IPS-NIHi7 (cell line): ENCODE data around the gene RBM12.

Experiments
- DNase-seq: peaks from one replicate; pipeline ENCODE4 v3.0.0; 2012; ENCODE audit warnings: mixed read lengths; ENCODE audit errors: extremely low spot score

Gene RBM12

DNA sequence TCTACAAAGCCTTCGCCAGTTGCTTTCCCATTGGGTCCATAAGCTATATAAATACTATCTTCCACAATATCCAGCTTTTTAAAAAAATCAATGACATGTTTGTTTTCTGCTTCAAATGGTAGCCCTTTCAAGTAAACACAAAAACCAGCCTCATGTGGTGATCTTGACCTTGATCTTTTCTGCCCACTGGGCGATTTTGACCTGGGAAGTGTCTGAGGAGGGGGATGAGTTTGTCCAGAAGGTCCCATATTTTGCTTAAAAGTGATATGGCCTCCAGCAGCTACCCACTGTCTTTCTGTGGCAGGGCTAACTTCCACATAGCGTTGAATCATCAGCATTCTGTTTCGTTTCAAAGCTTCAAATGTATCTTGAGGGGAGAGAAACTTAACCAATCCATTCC, 10.8 kb downstream of the RBM12 start:
- DNase-seq = no peak

DNA sequence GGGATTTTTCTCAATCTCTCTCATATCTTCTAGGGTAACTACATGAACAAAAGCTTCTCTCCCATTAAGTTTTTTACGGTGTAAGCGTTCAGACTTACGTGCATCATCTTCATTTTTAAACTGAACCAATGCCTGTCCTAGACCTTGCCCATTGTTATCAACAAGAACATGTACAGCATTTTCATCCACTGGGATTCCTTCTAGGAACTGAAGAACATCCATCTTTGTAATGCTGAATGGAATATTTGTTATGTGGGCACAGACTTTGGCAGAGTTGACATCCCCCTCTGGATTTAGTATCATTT, 11.3 kb downstream of the RBM12 start:
- DNase-seq = no peak

DNA sequence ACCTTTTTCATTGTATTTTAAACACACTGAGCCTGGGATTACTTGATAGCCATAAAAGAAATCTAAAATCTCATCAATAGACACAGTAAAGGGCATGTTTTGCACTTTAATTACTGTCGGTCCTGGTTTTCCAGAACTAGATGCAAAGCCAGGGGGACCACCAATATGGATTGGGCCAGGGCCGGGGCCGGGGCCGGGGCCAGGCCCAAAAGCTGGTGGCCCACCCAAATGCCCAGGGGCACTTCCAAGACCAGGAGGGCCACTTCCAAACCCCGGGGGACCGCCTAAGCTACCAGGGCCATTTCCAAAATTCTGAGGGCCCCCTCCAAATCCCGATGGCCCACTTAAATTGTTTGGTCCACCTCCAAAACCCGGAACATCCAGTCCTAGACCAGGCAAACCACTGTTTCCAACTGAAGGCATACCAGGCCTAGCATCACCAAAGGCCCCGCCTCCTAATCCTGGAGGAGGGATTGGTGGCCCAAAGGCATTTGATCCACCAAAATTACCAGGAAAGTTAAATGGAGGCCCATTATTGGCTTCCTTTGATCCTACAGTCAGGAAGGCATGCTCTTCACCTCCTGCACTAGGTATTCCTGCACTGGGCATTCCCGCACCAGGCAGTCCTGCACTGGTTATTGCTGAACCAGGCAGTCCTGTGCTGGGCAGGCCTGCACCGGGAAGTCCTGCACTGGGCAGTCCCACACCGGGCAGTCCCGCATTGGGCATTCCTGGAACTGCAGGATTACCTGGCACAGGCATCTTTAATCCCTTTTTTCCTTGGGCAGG, 11.9 kb downstream of the RBM12 start:
- no peak for DNase-seq

DNA sequence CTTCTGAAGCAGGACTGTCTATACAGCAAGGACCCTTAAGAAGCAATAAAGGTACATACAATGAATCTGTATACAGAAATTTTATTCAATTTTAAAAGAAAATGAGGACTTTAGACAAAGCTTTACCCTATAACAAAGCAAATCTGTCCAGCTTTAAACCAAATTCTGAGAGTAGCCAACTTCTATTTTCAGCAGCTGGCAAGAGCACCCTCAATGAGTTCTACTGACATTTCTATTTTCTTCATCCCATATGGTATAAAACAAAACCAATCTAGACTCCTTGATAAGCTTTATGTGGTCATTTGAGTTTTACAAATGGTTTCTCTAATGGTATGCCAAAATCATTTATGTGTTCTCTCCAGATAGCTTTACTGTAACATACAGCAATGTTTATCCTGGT, 12.7 kb downstream of the RBM12 start:
- DNase-seq = no peak

DNA sequence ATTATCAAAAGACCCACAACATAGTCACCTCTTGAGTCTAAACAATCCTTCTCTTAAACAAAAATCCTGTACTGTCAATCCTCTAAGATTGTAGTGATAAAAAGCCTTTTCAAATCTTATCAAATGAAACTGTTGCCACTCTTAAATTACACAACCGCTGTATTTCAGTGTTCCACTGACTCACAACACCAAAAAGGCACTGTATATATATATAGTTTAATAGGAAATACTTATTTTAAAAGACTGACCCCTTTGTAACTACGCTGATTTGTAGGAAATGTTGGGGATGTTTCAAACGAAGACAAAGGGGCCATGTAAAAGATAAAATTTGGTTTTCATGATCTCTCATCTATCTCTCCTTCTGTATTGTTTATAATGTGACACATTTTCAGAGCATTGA, 14.1 kb downstream of the RBM12 start:
- no peak for DNase-seq

DNA sequence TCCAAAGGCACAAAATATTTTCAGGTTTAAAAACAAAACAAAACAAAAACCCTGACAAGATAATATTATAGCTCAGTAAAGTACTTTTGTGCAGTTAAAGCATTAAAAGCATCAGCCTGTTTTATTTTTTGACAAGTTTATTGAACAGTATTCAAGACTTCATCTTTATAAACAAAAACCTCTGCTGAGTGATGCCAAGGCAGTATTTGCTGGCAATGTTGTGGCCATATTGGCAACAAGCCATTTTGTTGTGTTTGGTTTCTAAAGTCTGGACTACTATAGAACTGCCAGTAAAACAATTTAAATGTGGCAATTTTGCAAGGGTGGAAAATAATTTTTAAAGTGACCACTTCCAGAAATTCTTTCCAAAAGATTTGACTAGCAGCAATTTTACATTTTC, 15.9 kb downstream of the RBM12 start:
- DNase-seq = no peak

DNA sequence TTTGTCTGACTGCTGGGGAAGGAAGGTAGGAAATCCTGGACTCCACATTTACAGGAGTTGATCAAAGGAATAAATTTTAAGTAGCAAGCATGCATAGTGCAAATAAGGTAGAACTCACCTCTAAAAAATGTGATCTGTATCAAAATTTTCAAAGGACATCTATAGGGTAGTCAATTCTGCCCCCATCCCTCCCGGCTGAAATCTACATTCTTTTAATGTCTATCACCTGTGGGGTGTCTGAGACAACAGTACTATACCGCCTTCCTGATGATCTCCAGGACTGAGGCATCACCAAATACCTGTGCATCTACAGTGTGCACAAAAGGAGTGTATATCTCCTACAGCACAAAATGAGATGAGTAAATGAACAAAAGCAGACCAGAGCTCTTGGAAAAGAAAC, 19.9 kb downstream of the RBM12 start:
- no peak for DNase-seq

DNA sequence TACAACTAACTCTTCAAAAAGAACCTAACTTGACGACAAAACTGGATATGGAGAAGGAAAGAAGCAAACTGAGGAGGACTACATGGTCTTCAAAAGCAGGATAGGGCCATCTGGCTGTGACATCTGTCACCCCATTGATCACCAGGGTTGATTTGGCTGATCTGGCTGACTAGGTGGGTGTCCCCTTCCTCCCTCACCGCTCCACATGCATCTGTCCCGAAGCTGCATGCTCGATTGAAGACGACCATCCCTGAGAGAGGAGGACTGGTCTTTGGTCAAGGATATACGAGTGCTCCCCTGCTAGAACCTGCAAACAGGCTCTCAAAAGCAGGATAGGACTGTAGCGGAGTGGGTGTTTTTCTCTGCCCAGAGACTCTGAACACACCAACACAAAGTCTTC, 21.7 kb downstream of the RBM12 start:
- no peak for DNase-seq

DNA sequence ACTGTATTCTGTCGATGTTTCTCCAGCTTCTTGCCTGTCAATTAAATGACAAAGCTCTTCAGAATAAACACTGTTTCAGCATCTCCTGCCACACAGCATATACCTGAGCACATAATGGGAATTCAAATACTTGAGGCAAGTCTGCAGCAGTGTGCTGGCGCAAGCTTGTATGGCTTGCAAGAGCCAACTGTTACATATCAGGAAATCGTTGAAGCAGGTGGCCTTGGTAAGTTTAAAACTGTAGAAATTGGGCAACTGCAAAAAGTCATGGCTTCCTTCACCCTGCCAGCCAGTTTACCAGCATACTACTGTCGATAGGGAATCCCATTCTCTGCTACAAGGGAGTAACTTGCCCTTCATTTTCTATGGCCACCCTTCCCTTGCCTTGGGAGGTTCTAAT, 23.0 kb downstream of the RBM12 start:
- no peak for DNase-seq

DNA sequence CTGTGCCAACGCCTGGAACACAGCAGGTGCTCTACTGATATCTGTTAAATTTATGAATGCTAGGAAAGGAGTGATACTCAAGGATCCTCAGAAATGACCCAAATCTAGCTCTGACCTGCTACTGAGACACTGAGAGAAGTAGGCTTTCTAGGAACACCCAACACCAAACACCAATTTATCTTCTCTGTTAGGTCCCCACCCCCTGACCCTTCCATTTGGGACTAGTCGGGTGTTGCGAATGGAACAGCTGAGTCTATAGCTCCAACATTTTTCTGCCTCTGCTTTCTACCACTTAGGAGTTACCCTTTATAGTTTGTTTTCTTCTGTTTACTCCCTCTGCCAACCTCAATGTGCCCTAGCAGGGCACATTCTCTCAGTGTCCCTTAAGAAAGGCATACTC, 24.0 kb downstream of the RBM12 start:
- no peak for DNase-seq

DNA sequence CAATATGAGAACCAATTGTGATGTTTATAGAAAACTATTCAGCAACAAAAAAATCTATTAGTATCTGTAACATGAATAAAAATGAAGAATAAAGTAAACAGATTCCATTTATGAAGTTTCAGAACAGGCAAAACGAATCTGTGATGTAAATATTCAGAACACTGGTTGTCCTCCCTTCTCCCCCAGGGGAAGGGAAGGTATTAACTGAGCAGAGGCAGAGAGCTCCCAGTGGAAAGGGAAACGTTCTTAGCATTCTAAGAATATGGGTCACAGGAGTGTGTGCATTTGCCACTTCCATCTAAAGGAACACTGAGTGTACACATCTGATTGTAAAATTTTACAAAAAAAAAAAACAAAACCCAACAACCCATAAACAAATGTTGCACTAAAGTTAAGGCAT, 25.9 kb downstream of the RBM12 start:
- DNase-seq = no peak

DNA sequence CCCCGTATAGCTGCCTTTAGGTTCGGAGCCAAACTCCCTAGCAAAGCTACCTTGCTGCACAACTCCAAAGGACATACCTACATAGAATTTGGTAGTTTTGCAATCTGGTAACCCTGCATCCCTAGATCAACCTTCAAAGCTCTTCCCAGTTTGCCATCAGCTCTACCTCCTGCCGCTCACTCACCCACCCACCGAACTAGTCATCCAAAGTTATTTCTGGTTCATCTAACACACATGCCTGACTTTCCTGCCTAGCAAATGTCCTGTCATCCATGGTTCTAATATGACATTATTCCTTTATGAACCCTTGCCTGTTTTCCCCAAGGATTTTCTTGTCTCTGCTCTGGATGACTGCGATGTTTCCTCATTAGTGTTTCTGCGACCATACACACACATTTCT, 27.4 kb downstream of the RBM12 start:
- no peak for DNase-seq

DNA sequence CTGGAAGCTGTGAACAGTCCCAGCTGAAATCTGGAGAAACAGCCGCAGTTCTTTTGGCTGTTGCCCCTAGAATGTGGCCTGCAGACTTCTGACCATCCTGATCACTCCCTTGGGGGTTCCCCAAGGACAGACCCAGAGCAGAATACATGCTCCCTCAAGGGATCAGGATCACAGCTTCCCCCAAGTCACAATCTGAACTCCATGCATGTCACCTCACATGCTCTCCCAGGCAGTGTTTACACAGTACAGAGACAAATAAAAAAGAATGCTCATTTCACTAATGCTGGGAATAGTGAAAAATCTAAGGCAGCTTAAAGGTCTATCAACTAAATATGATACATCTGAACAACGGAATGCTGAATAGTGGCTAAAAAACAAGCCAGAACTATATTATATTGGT, 28.6 kb downstream of the RBM12 start:
- DNase-seq = no peak

DNA sequence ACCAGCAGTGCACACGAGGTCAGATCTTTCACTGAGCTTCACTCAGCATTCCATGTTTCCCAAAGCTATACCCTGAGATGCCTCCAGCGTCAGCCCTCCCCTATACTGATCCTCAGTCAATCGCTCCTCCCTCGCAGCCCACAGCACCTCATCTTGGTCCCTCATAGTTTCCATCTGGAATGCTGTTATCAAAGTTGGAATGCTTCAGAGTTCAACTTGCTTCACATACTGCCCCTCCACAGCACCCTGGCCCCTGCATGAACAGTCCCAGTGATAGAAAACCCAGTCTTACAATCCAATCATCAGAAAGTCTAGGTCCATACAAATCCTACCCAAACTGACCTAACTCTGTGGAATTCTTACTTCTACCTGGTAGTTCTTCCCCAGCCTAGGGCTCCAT, 29.0 kb downstream of the RBM12 start:
- no peak for DNase-seq

DNA sequence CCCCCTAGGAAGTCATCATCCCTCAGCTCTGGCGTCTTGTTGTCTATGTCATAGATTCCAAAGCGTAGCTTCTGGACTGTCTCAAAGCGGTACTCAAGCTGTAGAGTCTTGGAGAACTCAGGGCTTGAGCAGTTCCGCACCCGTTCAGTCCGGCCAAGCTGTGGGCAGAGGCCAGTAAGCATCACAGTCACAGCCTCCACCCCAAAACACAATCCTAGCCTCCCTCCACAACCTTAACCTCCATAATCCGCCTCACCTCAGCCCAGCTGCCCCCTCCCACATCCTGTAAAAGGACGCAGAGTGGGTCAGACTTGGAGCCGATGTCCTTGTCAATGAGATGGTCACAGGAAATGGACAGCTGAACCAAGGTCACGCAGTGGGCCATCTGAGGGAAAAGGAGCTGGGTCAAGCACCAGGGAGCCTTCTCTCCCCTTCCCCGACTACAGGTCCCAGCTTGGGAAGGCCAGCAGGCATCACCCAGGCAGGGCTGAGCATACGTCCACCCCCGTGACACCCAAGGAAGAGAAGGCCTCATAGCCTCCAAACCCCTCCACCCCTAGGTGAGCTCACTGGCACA, 32.1 kb downstream of the RBM12 start:
- no peak for DNase-seq

DNA sequence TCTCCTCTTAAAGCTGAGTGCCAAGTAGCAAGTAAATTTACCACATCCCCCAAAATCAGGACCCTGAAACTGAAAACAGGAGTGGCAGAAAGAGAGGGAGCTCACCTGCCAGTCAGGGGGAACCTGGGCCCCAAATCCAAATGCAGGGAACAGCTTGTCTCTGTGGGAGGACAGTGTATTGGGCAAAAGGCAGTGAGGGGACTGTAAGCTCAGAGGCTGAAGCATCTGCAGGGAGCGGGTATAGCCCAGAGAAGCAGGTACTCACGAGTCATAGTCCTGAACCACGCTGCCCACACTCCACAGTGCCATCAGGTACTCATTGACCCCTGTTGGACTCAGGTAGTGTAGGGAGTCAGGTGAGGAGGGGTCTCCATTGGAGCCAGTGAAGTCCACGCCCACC, 34.1 kb downstream of the RBM12 start:
- DNase-seq = no peak

DNA sequence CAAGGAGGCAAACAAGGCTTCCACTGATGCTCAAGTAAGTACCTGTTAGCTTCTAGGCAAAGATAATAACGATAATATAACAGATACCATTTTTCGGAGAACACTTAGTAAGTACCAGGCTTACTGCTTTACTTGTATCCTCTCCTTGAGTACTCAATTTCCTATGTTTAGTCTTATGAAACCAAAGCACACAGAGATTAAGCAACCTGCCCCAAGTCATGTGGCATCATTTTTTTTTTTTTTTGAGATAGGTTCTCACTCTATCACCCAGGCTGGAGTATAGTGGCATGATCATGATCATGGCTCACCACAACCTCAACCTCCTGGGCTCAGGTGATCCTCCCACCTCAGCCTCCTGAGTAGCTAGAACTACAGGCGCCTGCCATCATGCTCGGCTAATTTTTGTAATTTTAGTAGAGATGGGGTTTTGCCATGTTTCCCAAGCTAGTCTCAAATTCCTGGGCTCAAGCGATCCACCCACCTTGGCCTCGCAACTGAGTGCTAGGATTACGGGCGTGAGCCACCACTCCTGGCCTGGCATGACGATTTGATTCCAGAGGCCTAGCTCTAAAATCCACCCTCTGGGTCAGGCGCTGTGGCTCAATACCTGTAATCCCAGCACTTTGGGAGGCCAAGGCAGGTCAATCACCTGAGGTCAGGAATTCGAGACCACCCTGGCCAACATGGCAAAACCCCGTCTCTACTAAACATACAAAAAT, 35.1 kb downstream of the RBM12 start:
- DNase-seq = no peak

DNA sequence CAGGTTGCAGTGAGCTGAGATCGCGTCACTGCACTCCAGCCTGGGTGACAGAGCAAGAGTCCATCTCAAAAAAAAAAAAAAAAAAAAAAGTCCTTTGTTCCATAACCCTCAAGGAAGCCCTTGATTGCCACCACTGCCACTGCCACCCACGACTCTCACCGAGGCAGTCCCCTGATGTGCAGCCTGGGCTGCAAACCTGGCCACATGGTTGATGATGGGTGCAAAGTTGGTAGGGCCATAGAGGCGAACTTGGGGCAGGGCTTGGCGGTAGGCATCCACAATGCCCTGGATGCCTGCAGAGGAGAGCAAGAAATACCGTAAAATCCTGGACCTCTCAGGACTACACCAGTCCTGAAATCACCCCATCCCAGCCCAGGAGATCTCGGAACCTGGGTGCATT, 37.6 kb downstream of the RBM12 start:
- no peak for DNase-seq

DNA sequence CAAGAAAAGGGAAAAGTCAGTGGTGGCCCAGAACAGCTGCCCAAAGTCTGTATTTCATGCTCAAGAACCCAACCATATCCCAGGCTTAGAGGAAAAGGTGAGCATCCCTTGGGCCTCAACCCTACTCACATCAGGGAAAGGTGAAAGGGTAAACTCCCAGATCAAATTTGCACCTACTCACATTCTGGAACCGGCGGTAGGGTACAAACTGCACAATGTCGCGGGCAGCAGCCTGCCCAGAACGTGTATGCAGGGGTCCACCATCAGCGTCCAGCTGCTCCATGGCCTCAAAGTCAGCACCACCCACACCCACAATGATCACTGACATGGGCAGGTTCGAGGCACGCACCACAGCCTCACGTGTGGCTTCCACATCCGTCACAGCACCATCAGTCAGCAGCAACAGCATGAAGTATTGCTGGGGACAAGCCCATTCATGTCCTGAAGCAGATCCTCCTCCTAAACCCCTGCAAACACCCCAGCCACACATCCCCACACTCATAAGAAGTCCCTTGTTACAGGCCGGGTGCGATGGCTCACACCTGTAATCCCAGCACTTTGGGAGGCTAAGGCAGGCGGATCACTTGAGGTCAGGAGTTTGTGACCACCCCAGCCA, 38.2 kb downstream of the RBM12 start:
- no peak for DNase-seq

DNA sequence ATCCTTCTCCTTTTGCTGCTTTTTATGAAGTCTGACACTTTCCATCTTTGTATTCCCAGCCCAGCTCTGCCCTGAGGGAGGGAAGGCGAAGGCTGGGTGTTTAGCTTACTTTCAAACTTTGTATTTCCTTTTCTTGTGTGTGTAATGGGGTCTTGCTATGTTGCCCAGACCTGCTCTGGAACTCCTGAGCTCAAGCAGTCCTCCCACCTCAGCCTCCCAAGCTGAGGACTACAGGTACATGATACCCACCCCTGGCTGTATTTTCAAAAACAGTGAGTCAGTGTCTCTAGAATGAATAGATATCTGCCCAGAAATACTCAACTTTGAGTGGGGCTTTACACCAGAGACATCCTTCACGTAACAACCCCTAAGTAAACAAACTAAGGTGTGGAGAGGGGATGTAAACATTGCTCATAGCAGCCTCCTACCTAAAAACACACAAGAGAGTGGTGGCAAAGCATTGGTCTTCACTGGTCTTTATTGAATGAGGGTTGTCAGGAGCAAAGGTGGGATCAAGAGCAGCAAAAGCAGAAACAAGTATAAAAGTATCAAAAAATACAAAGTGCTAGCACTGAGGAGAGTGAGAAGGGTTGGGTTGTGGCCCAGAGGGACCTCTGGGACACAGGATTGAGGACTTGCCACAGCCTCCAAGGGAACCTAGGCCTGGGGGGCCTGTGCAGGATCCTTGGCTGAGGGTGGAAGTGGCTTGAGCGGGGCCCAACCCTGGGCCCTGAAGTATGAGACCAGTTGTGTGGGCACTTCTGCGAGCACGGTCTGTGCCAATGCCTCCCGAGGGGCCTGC, 38.9 kb downstream of the RBM12 start:
- no peak for DNase-seq

DNA sequence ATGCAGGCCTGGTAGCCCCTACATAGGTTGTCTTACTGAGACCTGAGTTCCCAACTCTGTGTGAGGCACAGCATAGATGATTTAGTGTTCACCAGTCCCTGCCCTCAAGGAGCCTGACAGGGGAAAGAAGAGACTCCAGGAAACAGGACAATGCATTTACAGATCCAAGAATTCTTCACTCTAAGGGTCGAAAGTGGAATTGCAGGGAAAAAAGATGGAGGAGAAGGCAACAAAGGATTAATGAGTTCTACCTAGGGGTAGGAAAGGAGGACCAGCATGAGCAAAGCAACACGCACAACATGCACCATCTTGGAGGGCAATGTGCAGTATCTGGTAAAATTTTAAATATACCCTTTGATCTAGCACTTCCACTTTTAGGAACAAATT, 43.1 kb downstream of the RBM12 start:
- no peak for DNase-seq
